Breast epithelium (tissue), 4 donors: ENCODE measurements around the gene MARCHF2. TPM values are rescaled to one million over a fixed set of nuclear protein-coding genes. Genes with fewer than 3 reads are reported as not detected.

Experiments
- DNase-seq, 2 donors: peaks; one replicate each; pipeline ENCODE4 v3.0.0-alpha.2; 2019; ENCODE audit warnings: low spot score in 2 of 2
- H3K27ac ChIP-seq, 2 donors: fragments of 200-600 bp; sonication (generic) in 1 of 2; one replicate each; pipeline ENCODE4 v1.5.1; 2016 to 2019; ENCODE audit warnings: mild to moderate bottlenecking in 1 of 2
- H3K27me3 ChIP-seq, 2 donors: fragments of 200-600 bp; sonication (generic) in 1 of 2; one replicate each; pipeline versions ENCODE4 v1.5.1 to v1.6.0; 2017 to 2019; ENCODE audit warnings: control low read depth in 1 of 2, mild to moderate bottlenecking in 1 of 2
- H3K36me3 ChIP-seq: fragments of 200-600 bp; one replicate; pipeline ENCODE4 v1.5.1; 2019
- H3K4me1 ChIP-seq, 2 donors: fragments of 200-600 bp; sonication (generic); one replicate each; pipeline ENCODE4 v1.5.1; 2016 to 2019; ENCODE audit warnings: control low read depth in 1 of 2
- H3K4me3 ChIP-seq, 3 donors: fragments of 200-600 bp; sonication (generic); 1 replicate in 2 of 3; 2 replicates in 1 of 3; pipeline ENCODE4 v1.5.1; 2016 to 2019; ENCODE audit warnings: mild to moderate bottlenecking in 3 of 3, moderate library complexity in 2 of 3
- H3K9me3 ChIP-seq, 2 donors: fragments of 200-600 bp; sonication (generic) in 1 of 2; one replicate each; pipeline ENCODE4 v1.5.1; 2016 to 2019; ENCODE audit warnings: control low read depth in 1 of 2
- CTCF ChIP-seq, 3 donors: fragments of 450-650 bp; IDR thresholded peaks; one replicate each; pipeline ENCODE4 v1.5.1; 2016 to 2017; ENCODE audit warnings: antibody characterized with exemption in 3 of 3, mild to moderate bottlenecking in 3 of 3, moderate library complexity in 3 of 3
- POLR2A ChIP-seq: fragments of 450-650 bp; IDR thresholded peaks from one replicate; pipeline ENCODE4 v1.6.1; 2016; ENCODE audit warnings: antibody characterized with exemption, mild to moderate bottlenecking, moderate library complexity
- POLR2AphosphoS5 ChIP-seq, 3 donors: sonication (generic); formaldehyde crosslinking; IDR thresholded peaks; one replicate each; pipeline ENCODE4 v1.6.1; 2017; ENCODE audit warnings: antibody characterized with exemption in 3 of 3
- intact Hi-C: fragments of 100-400 bp; cut with DNase I; formaldehyde crosslinking; loops from one replicate; pipeline ENCODE4 v1.15.1; 2023; ENCODE audit warnings: low total_unique reads
- total RNA-seq, 3 donors: library from RNA; depleted of rRNA; stranded (reverse); fragments of >200 nt; gene quantifications; one replicate each; pipeline ENCODE4 v1.1.0, GENCODE V29; 2016

MARCHF2 gene
- total RNA-seq, 3 donors from 2014 or later, result 126 to 224 (median 132) TPM

GRCh38 chr19:8446061-8446709 lies 33.1 kb downstream of the MARCHF2 start:
- Histone ChIP-seq H3K27me3 (no peaks in the 10 kb centered on the region), H3K36me3 (no peaks in the 10 kb centered on the region), H3K4me1 (peaks cover 4 to 32% of the 10 kb centered on the region in 2 donors), H3K4me3 (peak overlapping the region; percentile 84 to 100 (median 99)), H3K9me3 (no peaks in the 10 kb centered on the region), H3K27ac (peak overlapping the region; percentile 98 to 100)
- no peak for DNase-seq
- intact Hi-C loops, result no loop called here
- TF ChIP-seq POLR2A (no peak), CTCF (IDR thresholded peaks at IDR 0.05) (no peak), POLR2AphosphoS5 (IDR thresholded peaks at IDR 0.05) (no peak)

GRCh38 chr19:8449830-8450229 lies 36.7 kb downstream of the MARCHF2 start:
- peaks cover 6 to 52% of the 10 kb centered on the region in 2 donors for H3K4me1 ChIP-seq
- no peaks in the 10 kb centered on the region for H3K9me3 ChIP-seq
- H3K27me3 ChIP-seq, result no peaks in the 10 kb centered on the region
- intact Hi-C loops, result loop anchor here (5.0 kb wide), 1 partner anchor 888 kb away; no protein-coding TSS in a partner anchor
- H3K4me3 ChIP-seq, result no peak overlapping the region
- H3K36me3 ChIP-seq, result no peaks in the 10 kb centered on the region
- peak overlapping the region; percentile 8 to 10 for H3K27ac ChIP-seq
- TF ChIP-seq CTCF (IDR thresholded peaks at IDR 0.05) (no peak), POLR2AphosphoS5 (IDR thresholded peaks at IDR 0.05) (no peak), POLR2A (no peak)
- peak in 1 of 2 donors; percentile 40 for DNase-seq

- no peaks in the 10 kb centered on the region for H3K36me3 ChIP-seq
- H3K4me1 ChIP-seq, result peaks cover 6 to 48% of the 10 kb centered on the region in 2 donors
- H3K27me3 ChIP-seq, result no peaks in the 10 kb centered on the region
- no peak overlapping the region for H3K4me3 ChIP-seq
- TF ChIP-seq CTCF (IDR thresholded peaks at IDR 0.05), result no peak
- no peak for TF ChIP-seq POLR2A
- TF ChIP-seq POLR2AphosphoS5 (IDR thresholded peaks at IDR 0.05), result no peak
- no peaks in the 10 kb centered on the region for H3K9me3 ChIP-seq
- no peak overlapping the region for H3K27ac ChIP-seq
- no peak for DNase-seq
- intact Hi-C loops, result loop anchor here (5.0 kb wide), 1 partner anchor 889 kb away; no protein-coding TSS in a partner anchor
Measured at GRCh38 chr19:8451377-8451776, 38.3 kb downstream of the MARCHF2 start.

- Histone ChIP-seq H3K27me3 (no peaks in the 10 kb centered on the region), H3K9me3 (no peaks in the 10 kb centered on the region), H3K4me3 (no peak overlapping the region), H3K4me1 (peaks cover 6 to 43% of the 10 kb centered on the region in 2 donors), H3K27ac (no peak overlapping the region), H3K36me3 (no peaks in the 10 kb centered on the region)
- TF ChIP-seq CTCF (IDR thresholded peaks at IDR 0.05) (no peak), POLR2AphosphoS5 (IDR thresholded peaks at IDR 0.05) (no peak), POLR2A (no peak)
- DNase-seq, result no peak
- intact Hi-C loops, result loop anchor here (5.0 kb wide), 1 partner anchor 890 kb away; no protein-coding TSS in a partner anchor
Measured at GRCh38 chr19:8451885-8452284, 38.8 kb downstream of the MARCHF2 start.

- peaks cover 6 to 36% of the 10 kb centered on the region in 2 donors for H3K4me1 ChIP-seq
- intact Hi-C loops, result loop anchor here (5.0 kb wide), 1 partner anchor 890 kb away; no protein-coding TSS in a partner anchor
- H3K27ac ChIP-seq, result peak overlapping the region; percentile 2 to 3
- no peak overlapping the region for H3K4me3 ChIP-seq
- no peak for DNase-seq
- no peaks in the 10 kb centered on the region for H3K27me3 ChIP-seq
- no peaks in the 10 kb centered on the region for H3K9me3 ChIP-seq
- no peaks in the 10 kb centered on the region for H3K36me3 ChIP-seq
- TF ChIP-seq CTCF (IDR thresholded peaks at IDR 0.05), result no peak
- TF ChIP-seq POLR2A, result no peak
- no peak for TF ChIP-seq POLR2AphosphoS5 (IDR thresholded peaks at IDR 0.05)
Measured at GRCh38 chr19:8452446-8453123, 39.5 kb downstream of the MARCHF2 start.
